Trophoblast cell (in vitro differentiated cells and primary cell): Measurements from ENCODE around the gene MCOLN3.

Experiments
- DNase-seq, 2 donors: peaks; one replicate each; pipeline ENCODE4 v3.0.0-alpha.2; 2016
- H2AFZ ChIP-seq: 2 replicates; pipeline ENCODE4 v1.6.1; 2013; ENCODE audit warnings: low read length, moderate library complexity, mild to moderate bottlenecking; ENCODE audit not compliant: insufficient read depth, poor library complexity
- H2AK5ac ChIP-seq: 2 replicates; pipeline ENCODE4 v1.6.1; 2013; ENCODE audit warnings: mild to moderate bottlenecking, low read length
- H2BK120ac ChIP-seq: 2 replicates; pipeline ENCODE4 v1.6.1; 2013; ENCODE audit warnings: low read length, mild to moderate bottlenecking, moderate library complexity; ENCODE audit not compliant: insufficient read depth, poor library complexity
- H2BK12ac ChIP-seq: 2 replicates; pipeline ENCODE4 v1.6.1; 2013; ENCODE audit warnings: mild to moderate bottlenecking, low read length, moderate library complexity
- H2BK5ac ChIP-seq: 2 replicates; pipeline ENCODE4 v1.6.1; 2013; ENCODE audit warnings: low read length, low read depth, moderate library complexity, mild to moderate bottlenecking; ENCODE audit not compliant: poor library complexity
- H3K14ac ChIP-seq: 2 replicates; pipeline ENCODE4 v1.6.1; 2013; ENCODE audit warnings: mild to moderate bottlenecking, low read length
- H3K18ac ChIP-seq: 2 replicates; pipeline ENCODE4 v1.6.1; 2013; ENCODE audit warnings: mild to moderate bottlenecking, low read length
- H3K23ac ChIP-seq: 2 replicates; pipeline ENCODE4 v1.6.1; 2013; ENCODE audit warnings: low read length
- H3K27ac ChIP-seq: 2 replicates; pipeline ENCODE4 v1.5.1; 2013; ENCODE audit warnings: low read depth, mild to moderate bottlenecking, inconsistent platforms, low read length, moderate library complexity
- H3K27me3 ChIP-seq: 2 replicates; pipeline ENCODE4 v1.6.1; 2013; ENCODE audit warnings: inconsistent platforms, mild to moderate bottlenecking, low read length, moderate library complexity; ENCODE audit not compliant: insufficient read depth
- H3K36me3 ChIP-seq, 2 experiments: 1 replicate in 1 of 2; 2 replicates in 1 of 2; pipeline ENCODE4 v1.6.1; 2013; ENCODE audit warnings: low read length in 2 of 2, mild to moderate bottlenecking in 2 of 2, moderate library complexity in 1 of 2; ENCODE audit not compliant: insufficient read depth in 2 of 2, control insufficient read depth in 1 of 2
- H3K4ac ChIP-seq: 2 replicates; pipeline ENCODE4 v1.6.1; 2013; ENCODE audit warnings: low read depth, mild to moderate bottlenecking, low read length, moderate library complexity
- H3K4me1 ChIP-seq, 2 experiments: 1 replicate in 1 of 2; 2 replicates in 1 of 2; pipeline ENCODE4 v1.6.1; 2013; ENCODE audit warnings: low read length in 2 of 2, mild to moderate bottlenecking in 2 of 2, moderate library complexity in 1 of 2; ENCODE audit not compliant: insufficient read depth in 2 of 2, control insufficient read depth in 1 of 2
- H3K4me2 ChIP-seq: 2 replicates; pipeline ENCODE4 v1.6.1; 2013; ENCODE audit warnings: inconsistent platforms, mild to moderate bottlenecking, low read length, moderate library complexity
- H3K4me3 ChIP-seq: 2 replicates; pipeline ENCODE4 v1.5.1; 2013; ENCODE audit warnings: mild to moderate bottlenecking, low read depth, low read length, inconsistent platforms
- H3K79me1 ChIP-seq: one replicate; pipeline ENCODE4 v1.6.1; 2013; ENCODE audit warnings: low read length
- H3K79me2 ChIP-seq: 2 replicates; pipeline ENCODE4 v1.6.1; 2013; ENCODE audit warnings: low read length, mild to moderate bottlenecking; ENCODE audit not compliant: control insufficient read depth, insufficient read depth, poor library complexity
- H3K9ac ChIP-seq: 2 replicates; pipeline ENCODE4 v1.6.1; 2013; ENCODE audit warnings: mild to moderate bottlenecking, low read length
- H3K9me3 ChIP-seq: 2 replicates; pipeline ENCODE4 v1.6.1; 2013; ENCODE audit warnings: low read depth, mild to moderate bottlenecking, control low read depth, inconsistent platforms, low read length; ENCODE audit not compliant: insufficient read depth
- H4K12ac ChIP-seq: 2 replicates; pipeline ENCODE4 v1.6.1; 2013; ENCODE audit warnings: low read depth, mild to moderate bottlenecking, low read length, moderate library complexity
- H4K8ac ChIP-seq: 2 replicates; pipeline ENCODE4 v1.6.1; 2013; ENCODE audit warnings: low read depth, mild to moderate bottlenecking, low read length, moderate library complexity
- H4K91ac ChIP-seq: one replicate; pipeline ENCODE4 v1.6.1; 2013; ENCODE audit warnings: low read depth, mild to moderate bottlenecking, low read length, moderate library complexity
- WGBS: extraction: QIAGEN DNeasy Blood & Tissue Kit; methylation state at CpG from one replicate; pipeline ENCODE4 v1.1.7; 2013; ENCODE audit warnings: missing lambda C conversion rate; ENCODE audit not compliant: insufficient read length, insufficient coverage; ENCODE audit errors: extremely low coverage; 5-methylcytosine and 5-hydroxymethylcytosine counted together

MCOLN3 gene

DNA sequence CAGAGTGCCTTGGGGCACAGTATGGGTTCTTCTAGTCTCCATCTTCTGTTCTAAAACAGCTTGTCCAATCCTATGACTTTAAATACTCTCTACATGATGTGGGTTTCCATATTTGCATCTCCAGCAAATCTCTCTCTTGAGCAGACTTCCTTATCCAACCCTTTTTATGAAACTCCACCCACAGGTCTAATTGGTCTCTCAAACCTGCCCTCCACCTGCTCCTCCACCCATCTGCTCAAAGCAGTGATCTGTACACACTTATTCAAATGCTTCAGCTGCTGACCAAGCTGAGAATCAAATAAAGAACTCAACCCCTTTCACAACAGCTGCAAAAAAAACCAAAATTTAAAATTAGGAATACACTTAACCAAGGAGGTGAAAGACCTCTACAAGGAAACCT is 62.9 kb downstream of the MCOLN3 start:
- no peak overlapping the region for H3K4me2 ChIP-seq
- no peak overlapping the region for H3K4me3 ChIP-seq
- H4K91ac ChIP-seq, result no peak overlapping the region
- no peak overlapping the region for H2AK5ac ChIP-seq
- H3K27ac ChIP-seq, result no peak overlapping the region
- H2BK12ac ChIP-seq, result no peak overlapping the region
- H2BK5ac ChIP-seq, result no peak overlapping the region
- H4K12ac ChIP-seq, result no peak overlapping the region
- no peak overlapping the region for H3K14ac ChIP-seq
- H3K18ac ChIP-seq, result no peak overlapping the region
- H3K9ac ChIP-seq, result no peak overlapping the region
- H3K4me1 ChIP-seq, result no peaks in the 10 kb centered on the region
- H2BK120ac ChIP-seq, result no peak overlapping the region
- H3K36me3 ChIP-seq, result no peaks in the 10 kb centered on the region
- H3K9me3 ChIP-seq, result no peaks in the 10 kb centered on the region
- no peak overlapping the region for H3K4ac ChIP-seq
- H3K79me1 ChIP-seq, result no peaks in the 10 kb centered on the region
- H3K79me2 ChIP-seq, result no peaks in the 10 kb centered on the region
- no peak overlapping the region for H2AFZ ChIP-seq
- H3K23ac ChIP-seq, result no peak overlapping the region
- DNase-seq, result no peak
- H4K8ac ChIP-seq, result no peak overlapping the region
- H3K27me3 ChIP-seq, result no peaks in the 10 kb centered on the region

DNA sequence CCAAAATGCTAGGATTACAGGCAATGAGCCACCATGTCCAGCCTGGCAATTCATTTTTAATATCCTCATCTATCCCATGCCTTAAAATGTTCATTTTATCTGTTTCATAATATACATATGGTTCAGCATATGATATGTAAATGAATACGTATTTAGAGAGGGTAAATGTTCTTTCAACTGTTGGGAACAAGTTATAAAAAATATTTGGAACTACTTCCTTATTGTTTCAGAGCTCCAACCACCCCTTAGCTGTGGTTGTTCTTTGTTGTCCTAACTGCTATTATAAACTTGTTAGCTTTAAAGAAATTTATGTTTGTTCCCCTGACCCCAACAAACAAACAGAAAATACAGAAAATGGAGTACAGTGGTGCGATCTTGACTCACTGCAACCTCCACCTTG is 65.9 kb downstream of the MCOLN3 start:
- no peaks in the 10 kb centered on the region for H3K36me3 ChIP-seq
- no peaks in the 10 kb centered on the region for H3K79me1 ChIP-seq
- no peak overlapping the region for H3K18ac ChIP-seq
- no peak overlapping the region for H4K91ac ChIP-seq
- no peak overlapping the region for H2AK5ac ChIP-seq
- H3K79me2 ChIP-seq, result no peaks in the 10 kb centered on the region
- H2BK120ac ChIP-seq, result no peak overlapping the region
- H3K27me3 ChIP-seq, result no peaks in the 10 kb centered on the region
- H3K14ac ChIP-seq, result no peak overlapping the region
- no peak overlapping the region for H2BK12ac ChIP-seq
- WGBS, result no CpG with 5 or more reads among the region's 2 CpGs
- H3K4me3 ChIP-seq, result no peak overlapping the region
- H3K4me1 ChIP-seq, result no peaks in the 10 kb centered on the region
- H3K4me2 ChIP-seq, result no peak overlapping the region
- no peak overlapping the region for H4K12ac ChIP-seq
- H2AFZ ChIP-seq, result no peak overlapping the region
- H3K27ac ChIP-seq, result no peak overlapping the region
- no peaks in the 10 kb centered on the region for H3K9me3 ChIP-seq
- H3K23ac ChIP-seq, result no peak overlapping the region
- no peak overlapping the region for H3K4ac ChIP-seq
- DNase-seq, result no peak
- no peak overlapping the region for H2BK5ac ChIP-seq
- no peak overlapping the region for H4K8ac ChIP-seq
- H3K9ac ChIP-seq, result no peak overlapping the region

DNA sequence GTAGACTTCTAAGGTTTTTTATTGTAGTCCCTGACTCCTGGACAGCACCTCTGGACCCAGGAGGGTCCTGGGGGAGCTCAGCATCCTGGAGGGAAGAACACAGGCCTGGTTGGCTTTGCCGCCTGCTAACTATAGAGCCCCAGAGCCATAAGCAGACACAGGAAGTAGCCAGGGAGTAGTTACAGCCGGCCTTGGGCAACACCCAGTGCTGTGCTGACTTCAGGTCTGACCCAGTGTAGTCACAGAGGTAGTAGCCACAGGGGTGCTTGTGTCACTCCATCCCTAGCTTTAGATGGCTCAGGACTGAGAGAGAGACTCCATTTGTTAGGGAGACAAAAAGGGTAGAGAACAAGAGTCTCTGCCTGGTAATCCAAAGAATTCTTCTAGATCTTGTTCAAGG is 73.3 kb downstream of the MCOLN3 start:
- Histone ChIP-seq H3K4me3 (no peak overlapping the region), H2BK120ac (no peak overlapping the region), H3K27me3 (no peaks in the 10 kb centered on the region), H2BK5ac (no peak overlapping the region), H3K9me3 (no peaks in the 10 kb centered on the region), H2BK12ac (no peak overlapping the region), H3K79me2 (no peaks in the 10 kb centered on the region), H3K9ac (no peak overlapping the region), H3K14ac (no peak overlapping the region), H3K4me2 (no peak overlapping the region), H2AFZ (no peak overlapping the region), H4K12ac (no peak overlapping the region), H4K8ac (no peak overlapping the region), H3K4ac (no peak overlapping the region), H3K4me1 (no peaks in the 10 kb centered on the region), H4K91ac (no peak overlapping the region), H3K18ac (no peak overlapping the region), H3K79me1 (no peaks in the 10 kb centered on the region), H3K23ac (no peak overlapping the region), H2AK5ac (no peak overlapping the region), H3K36me3 (no peaks in the 10 kb centered on the region), H3K27ac (no peak overlapping the region)
- DNase-seq, result no peak
- WGBS, result no CpG with 5 or more reads among the region's 2 CpGs

DNA sequence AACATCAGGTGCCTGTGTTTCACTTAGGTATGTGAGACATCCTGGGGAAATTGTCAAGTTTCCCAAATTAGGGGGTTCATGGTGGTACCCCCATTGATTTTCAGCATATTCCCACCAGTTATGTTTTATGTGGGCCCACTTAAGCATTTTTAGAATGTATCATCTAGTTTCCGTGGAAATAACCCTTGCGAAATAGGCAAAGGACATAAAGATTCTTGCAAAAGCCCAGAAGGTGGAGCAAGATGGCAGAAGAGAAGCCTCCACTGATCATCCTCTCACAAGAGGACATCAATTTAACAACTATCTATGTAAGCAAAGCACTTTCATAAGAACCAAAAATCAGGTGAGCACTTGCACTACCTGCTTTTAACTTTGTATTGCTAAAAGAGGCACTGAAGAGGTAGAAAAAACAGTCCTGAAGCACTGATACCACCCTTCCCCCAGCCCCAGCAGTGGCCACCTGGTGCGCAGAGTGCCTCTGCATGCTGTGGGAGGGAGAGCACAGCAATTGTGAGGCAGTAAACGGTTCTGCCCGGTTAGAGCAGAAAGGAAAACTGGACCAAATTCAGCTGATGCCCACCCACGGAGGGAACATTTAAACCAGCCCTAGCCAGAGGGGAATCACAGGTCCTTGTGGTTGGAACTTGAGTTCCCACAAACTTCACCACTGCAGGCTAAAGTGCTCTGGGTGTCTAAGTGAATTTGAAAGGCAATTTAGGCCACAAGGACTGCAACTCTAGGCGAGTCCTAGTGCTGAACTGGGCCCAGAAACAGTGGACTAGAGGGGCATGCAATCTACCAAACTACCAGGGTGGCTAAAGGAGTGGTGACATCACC is 74.6 kb downstream of the MCOLN3 start:
- WGBS, result no CpG with 5 or more reads among the region's 7 CpGs

More for the DNA sequence above, 74.6 kb downstream of the MCOLN3 start:
- Histone ChIP-seq H3K36me3 (no peaks in the 10 kb centered on the region), H2BK5ac (no peak overlapping the region), H3K4me1 (no peaks in the 10 kb centered on the region), H4K8ac (no peak overlapping the region), H2BK12ac (no peak overlapping the region), H2BK120ac (no peak overlapping the region), H2AFZ (no peak overlapping the region), H3K9me3 (no peaks in the 10 kb centered on the region), H2AK5ac (no peak overlapping the region), H3K18ac (no peak overlapping the region), H3K79me1 (no peaks in the 10 kb centered on the region), H3K23ac (no peak overlapping the region), H4K12ac (no peak overlapping the region), H3K27me3 (no peaks in the 10 kb centered on the region), H3K9ac (no peak overlapping the region), H3K27ac (no peak overlapping the region), H3K79me2 (no peaks in the 10 kb centered on the region), H3K4ac (no peak overlapping the region), H3K4me2 (no peak overlapping the region), H4K91ac (no peak overlapping the region), H3K4me3 (no peak overlapping the region), H3K14ac (no peak overlapping the region)
- DNase-seq, result no peak
